Measurements from ENCODE around the gene BANK1.

BANK1 gene

GRCh38 chr4:101801958-101802357 lies 11.4 kb downstream of the BANK1 start:
- Histone ChIP-seq H3K9me3 (replicated peaks in 1 of 2; ENCODE audit: control insufficient read depth in 2 of 2, insufficient read depth in 1 of 2, low read depth in 1 of 2, low read length in 2 of 2) (no peaks in the 10 kb centered on the region), H3K36me3 (replicated peaks in 1 of 2; ENCODE audit: control insufficient read depth in 2 of 2, insufficient read depth in 2 of 2, low read length in 2 of 2) (no peaks in the 10 kb centered on the region), H2AK5ac (ENCODE audit: low read depth, low read length) (no peak overlapping the region), H2BK120ac (ENCODE audit: low read depth, low read length) (no peak overlapping the region), H3K27ac (replicated peaks; ENCODE audit: low read length) (no peak overlapping the region), H2BK15ac (ENCODE audit: low read length) (no peak overlapping the region), H3K4ac (ENCODE audit: low read length) (no peak overlapping the region), H3K18ac (ENCODE audit: low read length) (no peak overlapping the region), H4K8ac (ENCODE audit: low read depth, low read length) (no peak overlapping the region), H3K4me3 (ENCODE audit: low read length in 2 of 2) (no peak overlapping the region), H2BK5ac (ENCODE audit: low read length) (no peak overlapping the region), H3K4me1 (ENCODE audit: control insufficient read depth in 2 of 2, insufficient read depth in 1 of 2, low read depth in 1 of 2, low read length in 2 of 2) (no peaks in the 10 kb centered on the region), H2AFZ (ENCODE audit: low read length) (no peak overlapping the region), H3K4me2 (ENCODE audit: insufficient read depth, low read length, poor library complexity, severe bottlenecking) (no peak overlapping the region), H2BK12ac (ENCODE audit: low read length) (no peak overlapping the region), H3K9ac (ENCODE audit: low read depth, low read length, poor library complexity) (no peak overlapping the region), H3K23ac (ENCODE audit: low read depth, low read length, poor library complexity) (no peak overlapping the region), H3K27me3 (ENCODE audit: control insufficient read depth in 3 of 3, insufficient read depth in 3 of 3, low read depth in 1 of 3, low read length in 3 of 3) (no peaks in the 10 kb centered on the region), H4K91ac (ENCODE audit: low read depth, low read length, poor library complexity) (no peak overlapping the region), H3K14ac (ENCODE audit: low read length) (no peak overlapping the region), H3K79me1 (ENCODE audit: low read depth, low read length) (no peaks in the 10 kb centered on the region)
- no peak for DNase-seq (ENCODE audit: low spot score)
- WGBS, 2 donors (ENCODE audit: extremely low coverage in 2 of 2, insufficient read length in 2 of 2, insufficient replicate concordance in 1 of 2) = no CpG with 5 or more reads among the region's 3 CpGs

GRCh38 chr4:101806914-101807313 lies 16.4 kb downstream of the BANK1 start:
- Histone ChIP-seq H2AFZ (ENCODE audit: low read length) (peak overlapping the region; percentile 75), H3K27ac (replicated peaks; ENCODE audit: low read length) (no peak overlapping the region), H3K9me3 (replicated peaks in 1 of 2; ENCODE audit: control insufficient read depth in 2 of 2, insufficient read depth in 1 of 2, low read depth in 1 of 2, low read length in 2 of 2) (no peaks in the 10 kb centered on the region), H3K4me3 (ENCODE audit: low read length in 2 of 2) (no peak overlapping the region), H4K91ac (ENCODE audit: low read depth, low read length, poor library complexity) (no peak overlapping the region), H3K79me1 (ENCODE audit: low read depth, low read length) (no peaks in the 10 kb centered on the region), H2BK12ac (ENCODE audit: low read length) (no peak overlapping the region), H3K18ac (ENCODE audit: low read length) (no peak overlapping the region), H2AK5ac (ENCODE audit: low read depth, low read length) (no peak overlapping the region), H3K4me1 (ENCODE audit: control insufficient read depth in 2 of 2, insufficient read depth in 1 of 2, low read depth in 1 of 2, low read length in 2 of 2) (no peaks in the 10 kb centered on the region), H4K8ac (ENCODE audit: low read depth, low read length) (no peak overlapping the region), H2BK5ac (ENCODE audit: low read length) (no peak overlapping the region), H3K4me2 (ENCODE audit: insufficient read depth, low read length, poor library complexity, severe bottlenecking) (no peak overlapping the region), H3K27me3 (ENCODE audit: control insufficient read depth in 3 of 3, insufficient read depth in 3 of 3, low read depth in 1 of 3, low read length in 3 of 3) (no peaks in the 10 kb centered on the region), H3K23ac (ENCODE audit: low read depth, low read length, poor library complexity) (no peak overlapping the region), H3K4ac (ENCODE audit: low read length) (no peak overlapping the region), H3K36me3 (replicated peaks in 1 of 2; ENCODE audit: control insufficient read depth in 2 of 2, insufficient read depth in 2 of 2, low read length in 2 of 2) (no peaks in the 10 kb centered on the region), H3K9ac (ENCODE audit: low read depth, low read length, poor library complexity) (no peak overlapping the region), H3K14ac (ENCODE audit: low read length) (no peak overlapping the region), H2BK15ac (ENCODE audit: low read length) (no peak overlapping the region), H2BK120ac (ENCODE audit: low read depth, low read length) (no peak overlapping the region)
- WGBS, 2 donors (ENCODE audit: extremely low coverage in 2 of 2, insufficient read length in 2 of 2, insufficient replicate concordance in 1 of 2) = no CpG with 5 or more reads among the region's 2 CpGs
- no peak for DNase-seq (ENCODE audit: low spot score)

GRCh38 chr4:101807351-101807750 lies 16.8 kb downstream of the BANK1 start:
- no peak overlapping the region for H3K4me2 ChIP-seq (ENCODE audit: insufficient read depth, low read length, poor library complexity, severe bottlenecking)
- no peak overlapping the region for H3K14ac ChIP-seq (ENCODE audit: low read length)
- peak overlapping the region; percentile 75 for H2AFZ ChIP-seq (ENCODE audit: low read length)
- H2BK12ac ChIP-seq (ENCODE audit: low read length) = no peak overlapping the region
- no peaks in the 10 kb centered on the region for H3K79me1 ChIP-seq (ENCODE audit: low read depth, low read length)
- no peak overlapping the region for H2BK5ac ChIP-seq (ENCODE audit: low read length)
- no peak overlapping the region for H3K4me3 ChIP-seq (ENCODE audit: low read length in 2 of 2)
- H3K36me3 ChIP-seq (replicated peaks in 1 of 2; ENCODE audit: control insufficient read depth in 2 of 2, insufficient read depth in 2 of 2, low read length in 2 of 2) = no peaks in the 10 kb centered on the region
- no peak overlapping the region for H2BK120ac ChIP-seq (ENCODE audit: low read depth, low read length)
- H2BK15ac ChIP-seq (ENCODE audit: low read length) = no peak overlapping the region
- no peak overlapping the region for H3K27ac ChIP-seq (replicated peaks; ENCODE audit: low read length)
- no peaks in the 10 kb centered on the region for H3K27me3 ChIP-seq (ENCODE audit: control insufficient read depth in 3 of 3, insufficient read depth in 3 of 3, low read depth in 1 of 3, low read length in 3 of 3)
- H3K9ac ChIP-seq (ENCODE audit: low read depth, low read length, poor library complexity) = no peak overlapping the region
- H3K4me1 ChIP-seq (ENCODE audit: control insufficient read depth in 2 of 2, insufficient read depth in 1 of 2, low read depth in 1 of 2, low read length in 2 of 2) = no peaks in the 10 kb centered on the region
- H3K23ac ChIP-seq (ENCODE audit: low read depth, low read length, poor library complexity) = no peak overlapping the region
- H4K8ac ChIP-seq (ENCODE audit: low read depth, low read length) = no peak overlapping the region
- H3K9me3 ChIP-seq (replicated peaks in 1 of 2; ENCODE audit: control insufficient read depth in 2 of 2, insufficient read depth in 1 of 2, low read depth in 1 of 2, low read length in 2 of 2) = no peaks in the 10 kb centered on the region
- H3K18ac ChIP-seq (ENCODE audit: low read length) = no peak overlapping the region
- H4K91ac ChIP-seq (ENCODE audit: low read depth, low read length, poor library complexity) = no peak overlapping the region
- no peak overlapping the region for H2AK5ac ChIP-seq (ENCODE audit: low read depth, low read length)
- WGBS, 2 donors (ENCODE audit: extremely low coverage in 2 of 2, insufficient read length in 2 of 2, insufficient replicate concordance in 1 of 2) = no CpG with 5 or more reads among the region's 2 CpGs
- H3K4ac ChIP-seq (ENCODE audit: low read length) = no peak overlapping the region
- no peak for DNase-seq (ENCODE audit: low spot score)

DNA sequence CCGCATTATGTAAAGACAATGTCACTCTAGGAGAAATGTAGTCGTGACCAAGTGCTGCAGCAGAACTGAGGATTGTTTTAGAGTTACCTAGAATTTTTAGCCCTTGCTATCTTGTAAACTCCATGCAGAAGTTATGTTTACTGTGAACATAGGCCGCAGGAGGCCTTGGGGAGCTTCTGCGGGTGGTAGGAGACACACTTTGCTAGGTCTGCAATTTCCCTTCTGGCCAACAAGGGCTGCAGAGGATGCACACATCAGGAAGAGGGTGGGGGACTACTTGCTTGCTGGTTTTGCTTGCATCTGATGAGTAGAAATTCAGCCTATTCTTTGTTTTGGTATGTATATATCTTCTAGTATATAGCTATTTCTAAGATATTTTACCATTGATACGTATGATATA lies 23.1 kb downstream of the BANK1 start:
- Histone ChIP-seq H3K18ac (ENCODE audit: low read length) (no peak overlapping the region), H2AK5ac (ENCODE audit: low read depth, low read length) (no peak overlapping the region), H3K36me3 (replicated peaks in 1 of 2; ENCODE audit: control insufficient read depth in 2 of 2, insufficient read depth in 2 of 2, low read length in 2 of 2) (no peaks in the 10 kb centered on the region), H3K79me1 (ENCODE audit: low read depth, low read length) (no peaks in the 10 kb centered on the region), H3K9ac (ENCODE audit: low read depth, low read length, poor library complexity) (no peak overlapping the region), H3K9me3 (replicated peaks in 1 of 2; ENCODE audit: control insufficient read depth in 2 of 2, insufficient read depth in 1 of 2, low read depth in 1 of 2, low read length in 2 of 2) (no peaks in the 10 kb centered on the region), H4K8ac (ENCODE audit: low read depth, low read length) (no peak overlapping the region), H4K91ac (ENCODE audit: low read depth, low read length, poor library complexity) (no peak overlapping the region), H3K4me3 (ENCODE audit: low read length in 2 of 2) (no peak overlapping the region), H2AFZ (ENCODE audit: low read length) (peak overlapping the region; percentile 36), H3K23ac (ENCODE audit: low read depth, low read length, poor library complexity) (no peak overlapping the region), H3K27me3 (ENCODE audit: control insufficient read depth in 3 of 3, insufficient read depth in 3 of 3, low read depth in 1 of 3, low read length in 3 of 3) (no peaks in the 10 kb centered on the region), H3K4ac (ENCODE audit: low read length) (no peak overlapping the region), H3K4me2 (ENCODE audit: insufficient read depth, low read length, poor library complexity, severe bottlenecking) (no peak overlapping the region), H3K14ac (ENCODE audit: low read length) (no peak overlapping the region), H2BK12ac (ENCODE audit: low read length) (no peak overlapping the region), H2BK15ac (ENCODE audit: low read length) (no peak overlapping the region), H2BK5ac (ENCODE audit: low read length) (no peak overlapping the region), H3K27ac (replicated peaks; ENCODE audit: low read length) (no peak overlapping the region), H3K4me1 (ENCODE audit: control insufficient read depth in 2 of 2, insufficient read depth in 1 of 2, low read depth in 1 of 2, low read length in 2 of 2) (no peaks in the 10 kb centered on the region), H2BK120ac (ENCODE audit: low read depth, low read length) (no peak overlapping the region)
- WGBS, 2 donors (ENCODE audit: extremely low coverage in 2 of 2, insufficient read length in 2 of 2, insufficient replicate concordance in 1 of 2) = no CpG with 5 or more reads among the region's 5 CpGs
- DNase-seq (ENCODE audit: low spot score) = no peak

Measured in neuronal stem cell (in vitro differentiated cells).